ENCODE data around the gene MEST. TPM values are rescaled to one million over a fixed set of nuclear protein-coding genes. Genes with fewer than 3 reads are reported as not detected.
"Not testable (repeated sequence)": the region's sequence is repeated elsewhere in the genome, so short reads cannot be mapped to it uniquely, and the experiment has no call there.

The MEST gene
- total RNA-seq, 6 experiments from 2014 or later: 23.4 to 46.9 (median 31.2) TPM

- WGBS (ENCODE audit: insufficient coverage, low coverage, low lambda C conversion rate, missing lambda C conversion rate): 100% methylated on average over 1 of the region's 1 CpG
These were observed 21.6 kb downstream of the MEST start for GRCh38 chr7:130513447-130513846.

GRCh38 chr7:130515315-130516040 lies 23.6 kb downstream of the MEST start:
- no peaks in the 10 kb centered on the region for H3K36me3 ChIP-seq
- no peaks in the 10 kb centered on the region for H3K9me3 ChIP-seq
- no peaks in the 10 kb centered on the region for H3K27me3 ChIP-seq
- no peak overlapping the region for H3K27ac ChIP-seq
- H3K4me3 ChIP-seq: no peak overlapping the region
- peaks cover 0 to 12% (median 2%) of the 10 kb centered on the region in 4 donors for H3K4me1 ChIP-seq
- whole genome bisulfite sequencing (ENCODE audit: insufficient coverage, low coverage, low lambda C conversion rate, missing lambda C conversion rate): 76% methylated on average over 3 of the region's 3 CpGs
- DNase-seq (no peak), ATAC-seq (no peak)
- intact Hi-C loops (cut with DNase I): no loop called here
- TF ChIP-seq POLR2A (IDR thresholded peaks at IDR 0.05) (no peak), CTCF (IDR thresholded peaks at IDR 0.05) (no peak)

More at GRCh38 chr7:130513447-130513846, 21.6 kb downstream of the MEST start:
- DNase-seq (no peak), ATAC-seq (no peak)
- H3K27ac ChIP-seq: no peak overlapping the region
- no peak for TF ChIP-seq POLR2A (IDR thresholded peaks at IDR 0.05)
- TF ChIP-seq CTCF (IDR thresholded peaks at IDR 0.05): no peak
- intact Hi-C loops (cut with DNase I): no loop called here
- H3K27me3 ChIP-seq: no peaks in the 10 kb centered on the region
- H3K9me3 ChIP-seq: no peaks in the 10 kb centered on the region
- peaks cover 0 to 12% (median 2%) of the 10 kb centered on the region in 4 donors for H3K4me1 ChIP-seq
- H3K36me3 ChIP-seq: peaks cover 0 to under 1% (median 0%) of the 10 kb centered on the region in 4 donors
- no peak overlapping the region for H3K4me3 ChIP-seq

GRCh38 chr7:130521258-130521951 lies 29.5 kb downstream of the MEST start:
- Histone ChIP-seq H3K27me3 (no peaks in the 10 kb centered on the region), H3K4me3 (no peak overlapping the region), H3K9me3 (no peaks in the 10 kb centered on the region), H3K36me3 (no peaks in the 10 kb centered on the region), H3K27ac (no peak overlapping the region), H3K4me1 (no peaks in the 10 kb centered on the region)
- DNase-seq (no peak), ATAC-seq (no peak)
- TF ChIP-seq CTCF (IDR thresholded peaks at IDR 0.05) (no peak), POLR2A (IDR thresholded peaks at IDR 0.05) (no peak)
- 80% methylated on average over 4 of the region's 4 CpGs for WGBS (ENCODE audit: insufficient coverage, low coverage, low lambda C conversion rate, missing lambda C conversion rate)
- intact Hi-C loops (cut with DNase I): no loop called here

GRCh38 chr7:130523519-130524125 lies 31.7 kb downstream of the MEST start:
- H3K4me3 ChIP-seq; H3K9me3 ChIP-seq; H3K27ac ChIP-seq; H3K4me1 ChIP-seq; ATAC-seq; H3K36me3 ChIP-seq; DNase-seq; H3K27me3 ChIP-seq; intact Hi-C loops (cut with DNase I): not testable (repeated sequence)
- 94% methylated on average over 14 of the region's 17 CpGs for WGBS (ENCODE audit: insufficient coverage, low coverage, low lambda C conversion rate, missing lambda C conversion rate)

- intact Hi-C loops (cut with DNase I): no loop called here
These were observed 32.7 kb downstream of the MEST start for GRCh38 chr7:130524628-130525027.

GRCh38 chr7:130527752-130528355 lies 36.0 kb downstream of the MEST start:
- H3K27ac ChIP-seq; DNase-seq; H3K27me3 ChIP-seq; H3K9me3 ChIP-seq; H3K4me3 ChIP-seq; H3K4me1 ChIP-seq; ATAC-seq; H3K36me3 ChIP-seq; intact Hi-C loops (cut with DNase I): not testable (repeated sequence)
- WGBS (ENCODE audit: insufficient coverage, low coverage, low lambda C conversion rate, missing lambda C conversion rate): 70% methylated on average over 11 of the region's 17 CpGs

More at GRCh38 chr7:130524628-130525027, 32.7 kb downstream of the MEST start:
- no peaks in the 10 kb centered on the region for H3K9me3 ChIP-seq
- TF ChIP-seq CTCF (IDR thresholded peaks at IDR 0.05) (no peak), POLR2A (IDR thresholded peaks at IDR 0.05) (no peak)
- H3K36me3 ChIP-seq: no peaks in the 10 kb centered on the region
- no peak overlapping the region for H3K27ac ChIP-seq
- DNase-seq: no peak
- H3K27me3 ChIP-seq: no peaks in the 10 kb centered on the region
- 95% methylated on average over 4 of the region's 5 CpGs for WGBS (ENCODE audit: insufficient coverage, low coverage, low lambda C conversion rate, missing lambda C conversion rate)
- H3K4me3 ChIP-seq: no peak overlapping the region
- no peaks in the 10 kb centered on the region for H3K4me1 ChIP-seq
- no peak for ATAC-seq

Data from right lobe of liver (tissue), 6 donors.